Measurements from ENCODE around the gene ATP5PO.
"Not testable (repeated sequence)": the region's sequence is repeated elsewhere in the genome, so short reads cannot be mapped to it uniquely, and the experiment has no call there.

The ATP5PO gene

GRCh38 chr21:33880626-33881025 lies 35.0 kb downstream of the ATP5PO start:
- TF ChIP-seq POLR2A (IDR thresholded peaks at IDR 0.05; ENCODE audit: low read length) (no peak), GATA1 (IDR thresholded peaks at IDR 0.05; ENCODE audit: low read depth, low read length) (no peak)
- DNase-seq, result no peak

GRCh38 chr21:33878824-33879223 lies 36.8 kb downstream of the ATP5PO start:
- DNase-seq, result no peak

GRCh38 chr21:33875026-33875695 lies 40.4 kb downstream of the ATP5PO start:
- DNase-seq, result no peak
- TF ChIP-seq POLR2A (IDR thresholded peaks at IDR 0.05; ENCODE audit: low read length) (no peak), GATA1 (IDR thresholded peaks at IDR 0.05; ENCODE audit: low read depth, low read length) (no peak)

More at GRCh38 chr21:33878824-33879223, 36.8 kb downstream of the ATP5PO start:
- TF ChIP-seq GATA1 (IDR thresholded peaks at IDR 0.05; ENCODE audit: low read depth, low read length), result no peak

- DNase-seq, result no peak
- TF ChIP-seq GATA1 (IDR thresholded peaks at IDR 0.05; ENCODE audit: low read depth, low read length) (no peak), POLR2A (IDR thresholded peaks at IDR 0.05; ENCODE audit: low read length) (no peak)
These were observed 41.4 kb downstream of the ATP5PO start for GRCh38 chr21:33874161-33874560.

GRCh38 chr21:33872881-33873515 lies 42.6 kb downstream of the ATP5PO start:
- DNase-seq, result no peak
- TF ChIP-seq GATA1 (IDR thresholded peaks at IDR 0.05; ENCODE audit: low read depth, low read length), result no peak
- no peak for TF ChIP-seq POLR2A (IDR thresholded peaks at IDR 0.05; ENCODE audit: low read length)

GRCh38 chr21:33871171-33871570 lies 44.4 kb downstream of the ATP5PO start:
- no peak for DNase-seq

GRCh38 chr21:33870768-33871167 lies 44.8 kb downstream of the ATP5PO start:
- TF ChIP-seq GATA1 (IDR thresholded peaks at IDR 0.05; ENCODE audit: low read depth, low read length) (no peak), POLR2A (IDR thresholded peaks at IDR 0.05; ENCODE audit: low read length) (no peak)
- DNase-seq, result peak; percentile 12 to 29

More at GRCh38 chr21:33871171-33871570, 44.4 kb downstream of the ATP5PO start:
- TF ChIP-seq GATA1 (IDR thresholded peaks at IDR 0.05; ENCODE audit: low read depth, low read length), result no peak
- no peak for TF ChIP-seq POLR2A (IDR thresholded peaks at IDR 0.05; ENCODE audit: low read length)

GRCh38 chr21:33869873-33870272 lies 45.7 kb downstream of the ATP5PO start:
- DNase-seq, result no peak
- TF ChIP-seq GATA1 (IDR thresholded peaks at IDR 0.05; ENCODE audit: low read depth, low read length) (no peak), POLR2A (IDR thresholded peaks at IDR 0.05; ENCODE audit: low read length) (no peak)

GRCh38 chr21:33867868-33868267 lies 47.7 kb downstream of the ATP5PO start:
- not testable (repeated sequence) for DNase-seq

GRCh38 chr21:33866826-33867225 lies 48.8 kb downstream of the ATP5PO start:
- no peak for DNase-seq
- TF ChIP-seq POLR2A (IDR thresholded peaks at IDR 0.05; ENCODE audit: low read length), result no peak
- no peak for TF ChIP-seq GATA1 (IDR thresholded peaks at IDR 0.05; ENCODE audit: low read depth, low read length)

- TF ChIP-seq POLR2A (IDR thresholded peaks at IDR 0.05; ENCODE audit: low read length) (no peak), GATA1 (IDR thresholded peaks at IDR 0.05; ENCODE audit: low read depth, low read length) (no peak)
- DNase-seq, result no peak
These were observed 49.5 kb downstream of the ATP5PO start for GRCh38 chr21:33865996-33866575.

GRCh38 chr21:33865176-33865575 lies 50.4 kb downstream of the ATP5PO start:
- TF ChIP-seq POLR2A (IDR thresholded peaks at IDR 0.05; ENCODE audit: low read length) (no peak), GATA1 (IDR thresholded peaks at IDR 0.05; ENCODE audit: low read depth, low read length) (no peak)
- DNase-seq, result no peak

GRCh38 chr21:33864150-33864549 lies 51.5 kb downstream of the ATP5PO start:
- TF ChIP-seq POLR2A (IDR thresholded peaks at IDR 0.05; ENCODE audit: low read length) (no peak), GATA1 (IDR thresholded peaks at IDR 0.05; ENCODE audit: low read depth, low read length) (no peak)
- DNase-seq, result no peak

GRCh38 chr21:33863191-33863590 lies 52.4 kb downstream of the ATP5PO start:
- DNase-seq, result not testable (repeated sequence)

GRCh38 chr21:33861125-33861524 lies 54.5 kb downstream of the ATP5PO start:
- TF ChIP-seq POLR2A (IDR thresholded peaks at IDR 0.05; ENCODE audit: low read length), result no peak
- DNase-seq, result no peak
